B cell (primary cell): ENCODE data around the gene MRPS30. TPM values are rescaled to one million over a fixed set of nuclear protein-coding genes. Genes with fewer than 3 reads are reported as not detected.

ENCODE experiments used
- ATAC-seq: fragments of 200-7000 bp; cut with Tn5 transposase; one replicate; pipeline ENCODE4 v1.10.0; 2021; ENCODE audit warnings: low read depth, mild to moderate bottlenecking, moderate number of reproducible peaks, moderate library complexity
- CTCF ChIA-PET: fragments of 350-600 bp; sonication (Branson Sonifier 250); formaldehyde crosslinking; loops from one replicate; lab custom pipeline; 2021; ENCODE audit warnings: antibody characterized with exemption, inconsistent platforms; lab: Charles Lee
- POLR2A ChIA-PET: fragments of 350-600 bp; sonication (Branson Sonifier 250); formaldehyde crosslinking; loops from one replicate; lab custom pipeline; 2021; ENCODE audit warnings: antibody characterized with exemption; lab: Charles Lee
- DNase-seq: peaks from one replicate; pipeline ENCODE4 v3.0.0; 2013
- H2AFZ ChIP-seq: 2 replicates; pipeline ENCODE4 v1.6.1; 2012; ENCODE audit warnings: mild to moderate bottlenecking, low read depth, low read length; ENCODE audit not compliant: insufficient read depth, poor library complexity, severe bottlenecking
- H3K27ac ChIP-seq, 2 donors: 1 replicate in 1 of 2; 2 replicates in 1 of 2; pipeline ENCODE4 v1.5.1; 2012 to 2013; ENCODE audit warnings: low read length in 2 of 2, mild to moderate bottlenecking in 2 of 2, moderate library complexity in 1 of 2
- H3K27me3 ChIP-seq, 4 experiments: fragments of 200-600 bp in 1 of 4; sonication (generic) in 1 of 4; replicated peaks in 1 of 4; 1 replicate in 2 of 4; 2 replicates in 2 of 4; pipeline versions ENCODE4 v1.6.1 to v1.7.0; 2013 to 2016; ENCODE audit warnings: low read length in 3 of 4, mild to moderate bottlenecking in 2 of 4, mixed read lengths in 1 of 4, moderate library complexity in 1 of 4; ENCODE audit not compliant: insufficient read depth in 4 of 4, control insufficient read depth in 3 of 4; ENCODE audit errors: control extremely low read depth in 1 of 4
- H3K36me3 ChIP-seq, 2 experiments: replicated peaks in 1 of 2; 1 replicate in 1 of 2; 2 replicates in 1 of 2; pipeline versions ENCODE4 v1.6.1 to v1.7.1; 2013; ENCODE audit warnings: low read length in 1 of 2; ENCODE audit not compliant: insufficient read depth in 2 of 2, control insufficient read depth in 1 of 2; ENCODE audit errors: control extremely low read depth in 1 of 2, extremely low read depth in 1 of 2
- H3K4me1 ChIP-seq, 2 donors: fragments of 200-600 bp in 1 of 2; sonication (generic) in 1 of 2; 1 replicate in 1 of 2; 2 replicates in 1 of 2; pipeline versions ENCODE4 v1.5.1 to v1.6.1; 2013 to 2017; ENCODE audit warnings: low read length in 2 of 2; ENCODE audit not compliant: control insufficient read depth in 2 of 2, insufficient read depth in 2 of 2
- H3K4me2 ChIP-seq: replicated peaks from 2 replicates; pipeline ENCODE3; 2012; ENCODE audit warnings: mild to moderate bottlenecking, low read depth, low read length; ENCODE audit not compliant: poor library complexity, severe bottlenecking
- H3K4me3 ChIP-seq, 5 experiments: fragments of 200-600 bp in 1 of 5; sonication (generic) in 1 of 5; 1 replicate in 3 of 5; 2 replicates in 2 of 5; pipeline versions ENCODE4 v1.5.1 to v1.7.0; 2011 to 2016; ENCODE audit warnings: low read length in 4 of 5, mild to moderate bottlenecking in 4 of 5, low read depth in 2 of 5, control low read depth in 1 of 5, moderate library complexity in 1 of 5; ENCODE audit not compliant: insufficient read depth in 1 of 5; ENCODE audit errors: control extremely low read depth in 1 of 5, extremely low read depth in 1 of 5
- H3K79me2 ChIP-seq: fragments of 200-600 bp; sonication (generic); one replicate; pipeline ENCODE4 v1.6.0; 2016; ENCODE audit warnings: low read length; ENCODE audit not compliant: control insufficient read depth, insufficient read depth
- H3K9ac ChIP-seq: fragments of 200-600 bp; sonication (generic); 2 replicates; pipeline ENCODE4 v1.6.1; 2017; ENCODE audit warnings: mild to moderate bottlenecking, low read length, moderate library complexity
- H3K9me3 ChIP-seq, 3 donors: one replicate each; pipeline versions ENCODE4 v1.6.1 to v1.7.1; 2013; ENCODE audit warnings: low read length in 2 of 3; ENCODE audit not compliant: control insufficient read depth in 2 of 3, insufficient read depth in 1 of 3; ENCODE audit errors: control extremely low read depth in 1 of 3
- H4K20me1 ChIP-seq: 2 replicates; pipeline ENCODE4 v1.6.0; 2012; ENCODE audit warnings: mild to moderate bottlenecking, low read length; ENCODE audit not compliant: insufficient read depth, control insufficient read depth, poor library complexity, severe bottlenecking
- H3K27ac Mint-ChIP-seq: one replicate; pipeline ENCODE4 v1.8.0; 2021; ENCODE audit warnings: mixed read lengths
- H3K27me3 Mint-ChIP-seq: one replicate; pipeline ENCODE4 v1.8.0; 2021; ENCODE audit warnings: mixed read lengths
- H3K4me1 Mint-ChIP-seq: one replicate; pipeline ENCODE4 v1.8.0; 2021; ENCODE audit warnings: mixed read lengths
- H3K4me3 Mint-ChIP-seq: one replicate; pipeline ENCODE4 v1.8.0; 2021; ENCODE audit warnings: mixed read lengths
- H3K9me3 Mint-ChIP-seq: one replicate; pipeline ENCODE4 v1.8.0; 2022; ENCODE audit warnings: mixed read lengths; ENCODE audit not compliant: insufficient read depth
- CTCF ChIP-seq: fragments of 200-600 bp; IDR thresholded peaks from one replicate; pipeline ENCODE4 v1.8.0; 2022; ENCODE audit warnings: antibody characterized with exemption, mild to moderate bottlenecking
- EZH2 ChIP-seq: IDR thresholded peaks from 2 replicates; pipeline ENCODE4 v1.6.1; 2012; ENCODE audit warnings: borderline replicate concordance, low read depth, mild to moderate bottlenecking, moderate library complexity, low read length; ENCODE audit not compliant: insufficient read depth, poor library complexity, severe bottlenecking
- WGBS: methylation state at CpG from one replicate; pipeline ENCODE4 v1.1.5; 2013; ENCODE audit warnings: missing lambda C conversion rate; ENCODE audit not compliant: insufficient coverage; 5-methylcytosine and 5-hydroxymethylcytosine counted together
- intact Hi-C: fragments of 100-400 bp; cut with micrococcal nuclease; formaldehyde crosslinking; loops from one replicate; pipeline ENCODE4 v1.10.0; 2022
- polyA plus RNA-seq: library from polyadenylated mRNA; depleted of rRNA; stranded (reverse); fragments of >200 nt; gene quantifications from 2 replicates; pipeline ENCODE4 v1.2.3, GENCODE V29; 2012
- total RNA-seq, 2 donors: library from RNA; stranded (reverse); fragments of 120-200 nt in 1 of 2; gene quantifications; 1 replicate in 1 of 2; 2 replicates in 1 of 2; pipeline versions ENCODE4 v1.2.3 to v1.2.4, GENCODE V29; 2013 to 2022

The MRPS30 gene
- total and polyA plus RNA-seq, 2 donors (not counting 1 experiment from before 2014, with no cell fraction given): 41.8 to 46.1 TPM

GRCh38 chr5:44769200-44769876 is 39.4 kb upstream of the MRPS30 start:
- Histone ChIP-seq H3K27me3 (no peaks in the 10 kb centered on the region), H3K9me3 (no peaks in the 10 kb centered on the region), H3K4me2 (no peak overlapping the region), H3K9ac (no peak overlapping the region), H3K4me1 (no peaks in the 10 kb centered on the region), H3K79me2 (no peaks in the 10 kb centered on the region), H3K36me3 (no peaks in the 10 kb centered on the region), H4K20me1 (no peaks in the 10 kb centered on the region), H3K4me3 (no peak overlapping the region), H2AFZ (no peak overlapping the region), H3K27ac (no peak overlapping the region)
- ChIA-PET POLR2A (no interaction called here), CTCF (no interaction called here)
- ATAC-seq (no peak), DNase-seq (no peak)
- no peak for TF ChIP-seq CTCF
- H3K4me3 Mint-ChIP-seq: no peak overlapping the region
- no peaks in the 10 kb centered on the region for H3K4me1 Mint-ChIP-seq
- no CpG with 5 or more reads among the region's 2 CpGs for WGBS
- no peak overlapping the region for H3K27ac Mint-ChIP-seq
- intact Hi-C loops: no loop called here
- peaks cover 8% of the 10 kb centered on the region for H3K27me3 Mint-ChIP-seq
- no peaks in the 10 kb centered on the region for H3K9me3 Mint-ChIP-seq

GRCh38 chr5:44769877-44770209 is 38.9 kb upstream of the MRPS30 start:
- H3K4me1 Mint-ChIP-seq: no peaks in the 10 kb centered on the region
- TF ChIP-seq EZH2 (no peak), CTCF (no peak)
- no peaks in the 10 kb centered on the region for H3K4me1 ChIP-seq
- intact Hi-C loops: loop anchor here (5.0 to 10.0 kb wide), 2 partner anchors 233 to 1135 kb away; no protein-coding TSS in a partner anchor
- H2AFZ ChIP-seq: no peak overlapping the region
- WGBS: no CpG with 5 or more reads among the region's 5 CpGs
- H3K79me2 ChIP-seq: no peaks in the 10 kb centered on the region
- H3K9me3 Mint-ChIP-seq: no peaks in the 10 kb centered on the region
- H3K9me3 ChIP-seq: no peaks in the 10 kb centered on the region
- ATAC-seq (no peak), DNase-seq (no peak)
- H4K20me1 ChIP-seq: no peaks in the 10 kb centered on the region
- no peaks in the 10 kb centered on the region for H3K27me3 ChIP-seq
- H3K4me2 ChIP-seq: no peak overlapping the region
- H3K4me3 ChIP-seq: no peak overlapping the region
- no peak overlapping the region for H3K9ac ChIP-seq
- peaks cover 8% of the 10 kb centered on the region for H3K27me3 Mint-ChIP-seq
- POLR2A ChIA-PET: no interaction called here
- CTCF ChIA-PET: no interaction called here
- H3K36me3 ChIP-seq: no peaks in the 10 kb centered on the region
- H3K27ac ChIP-seq: no peak overlapping the region
- H3K4me3 Mint-ChIP-seq: no peak overlapping the region
- H3K27ac Mint-ChIP-seq: no peak overlapping the region
